Body of pancreas (tissue), 4 donors: ENCODE data around the gene MTCH1.

ENCODE experiments used
- POLR2A ChIP-seq, 3 donors: fragments of 450-650 bp; IDR thresholded peaks; one replicate each; pipeline ENCODE4 v1.6.1; 2016; ENCODE audit warnings: antibody characterized with exemption in 3 of 3, mild to moderate bottlenecking in 2 of 3
- TF ChIP-seq, protein P1 (sequence below), 7 experiments: fragments of 450-650 bp in 4 of 7; fragments of 200-600 bp in 3 of 7; sonication (generic) in 3 of 7; IDR thresholded peaks; one replicate each; pipeline ENCODE4 v1.5.1; 2016 to 2019; ENCODE audit warnings: antibody characterized with exemption in 7 of 7

DNA sequence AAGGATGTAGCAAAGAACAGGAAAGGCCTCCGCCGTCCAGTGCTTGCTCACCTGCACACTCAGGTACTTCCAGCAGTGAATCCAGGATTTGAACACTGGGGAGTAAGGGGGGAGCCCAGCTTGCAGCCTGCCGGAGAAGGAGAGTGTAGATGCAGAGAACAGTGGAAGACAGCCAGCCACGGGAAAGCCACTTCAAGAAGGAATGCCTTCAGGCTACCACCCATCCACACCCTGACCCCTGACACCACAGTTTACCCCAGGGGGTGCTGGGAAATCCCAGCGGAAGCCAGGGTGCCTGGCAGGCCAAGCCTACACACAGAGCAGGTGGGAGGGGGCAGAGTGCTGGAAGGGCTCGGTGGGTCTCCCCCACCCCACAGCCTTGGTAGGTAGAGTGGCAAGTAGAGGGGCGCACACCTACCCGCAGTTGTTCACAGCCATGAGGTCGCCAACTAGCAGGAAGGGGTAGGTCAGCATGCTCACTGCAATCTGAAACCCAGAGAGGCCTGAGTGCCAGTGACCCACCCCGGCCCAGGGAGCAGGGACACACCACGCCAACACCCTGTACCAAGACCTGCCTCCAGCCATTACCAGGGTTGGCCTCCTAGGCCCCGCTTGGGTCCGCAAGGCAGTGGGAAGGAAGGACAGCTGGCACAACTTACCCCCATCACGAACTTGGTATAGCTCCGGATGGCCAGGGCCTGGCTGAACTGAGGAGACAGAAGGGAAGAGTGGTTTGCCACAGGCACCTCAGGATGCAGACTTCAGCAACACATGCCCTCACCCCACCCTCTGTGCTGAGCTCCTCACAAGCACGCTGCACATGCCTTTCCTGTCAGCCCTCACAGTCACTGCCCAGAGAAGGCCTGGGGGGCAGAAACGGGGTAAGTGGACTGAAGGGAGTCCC lies 15.8 kb downstream of the MTCH1 start:
- TF ChIP-seq, protein P1, sequence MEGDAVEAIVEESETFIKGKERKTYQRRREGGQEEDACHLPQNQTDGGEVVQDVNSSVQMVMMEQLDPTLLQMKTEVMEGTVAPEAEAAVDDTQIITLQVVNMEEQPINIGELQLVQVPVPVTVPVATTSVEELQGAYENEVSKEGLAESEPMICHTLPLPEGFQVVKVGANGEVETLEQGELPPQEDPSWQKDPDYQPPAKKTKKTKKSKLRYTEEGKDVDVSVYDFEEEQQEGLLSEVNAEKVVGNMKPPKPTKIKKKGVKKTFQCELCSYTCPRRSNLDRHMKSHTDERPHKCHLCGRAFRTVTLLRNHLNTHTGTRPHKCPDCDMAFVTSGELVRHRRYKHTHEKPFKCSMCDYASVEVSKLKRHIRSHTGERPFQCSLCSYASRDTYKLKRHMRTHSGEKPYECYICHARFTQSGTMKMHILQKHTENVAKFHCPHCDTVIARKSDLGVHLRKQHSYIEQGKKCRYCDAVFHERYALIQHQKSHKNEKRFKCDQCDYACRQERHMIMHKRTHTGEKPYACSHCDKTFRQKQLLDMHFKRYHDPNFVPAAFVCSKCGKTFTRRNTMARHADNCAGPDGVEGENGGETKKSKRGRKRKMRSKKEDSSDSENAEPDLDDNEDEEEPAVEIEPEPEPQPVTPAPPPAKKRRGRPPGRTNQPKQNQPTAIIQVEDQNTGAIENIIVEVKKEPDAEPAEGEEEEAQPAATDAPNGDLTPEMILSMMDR (IDR thresholded peaks at IDR 0.05) = no peak
- no peak for TF ChIP-seq POLR2A (IDR thresholded peaks at IDR 0.05)
